GM10248 (cell line): ENCODE measurements around the gene VPS4B.
"Not testable (repeated sequence)": the region's sequence is repeated elsewhere in the genome, so short reads cannot be mapped to it uniquely, and the experiment has no call there.

Experiments used
- CTCF ChIA-PET: fragments of 300-600 bp; sonication (Branson Sonifier 250); formaldehyde crosslinking; extraction: SDS; loops from one replicate; lab custom pipeline; 2021; ENCODE audit warnings: antibody characterized with exemption; lab: Yijun Ruan, JAX
- POLR2A ChIA-PET: fragments of 350-650 bp; sonication (Branson Sonifier 250); formaldehyde crosslinking; extraction: SDS; loops from one replicate; lab custom pipeline; 2020; ENCODE audit warnings: antibody characterized with exemption; lab: Yijun Ruan, JAX
- DNase-seq: peaks from one replicate; pipeline ENCODE4 v3.0.0; 2012; ENCODE audit errors: extremely low spot score
- TF ChIP-seq, protein P1 (sequence below): IDR thresholded peaks from 2 replicates; pipeline ENCODE4 v1.5.1; 2012; ENCODE audit warnings: mild to moderate bottlenecking, low read depth; ENCODE audit errors: extremely low read depth, missing control alignments, control extremely low read depth

Gene VPS4B

DNA sequence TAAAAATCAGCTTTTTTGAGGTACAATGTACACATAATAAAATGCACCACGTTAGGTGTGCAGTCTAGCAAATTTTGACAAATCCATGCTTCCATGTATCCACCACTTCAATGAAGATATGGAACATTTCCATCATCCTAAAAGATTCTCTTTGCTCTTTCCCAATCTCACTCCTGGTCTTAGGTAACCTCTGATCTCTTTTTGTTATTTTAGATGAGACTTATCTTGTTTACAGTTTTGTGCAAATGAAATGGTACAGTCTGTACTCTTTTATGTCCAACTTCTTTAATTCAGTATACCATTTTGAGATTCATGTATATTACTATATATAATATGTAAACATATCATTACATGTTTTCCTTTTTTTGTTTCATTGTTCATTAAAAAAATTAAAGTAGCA is 38.1 kb upstream of the VPS4B start:
- ChIA-PET POLR2A (no interaction called here), CTCF (interaction anchor here (1.4 to 1.5 kb wide), 2 partner anchors 46 to 51 kb away, joined by 3 read pairs; no protein-coding TSS in a partner anchor)
- DNase-seq: no peak
- TF ChIP-seq, protein P1, sequence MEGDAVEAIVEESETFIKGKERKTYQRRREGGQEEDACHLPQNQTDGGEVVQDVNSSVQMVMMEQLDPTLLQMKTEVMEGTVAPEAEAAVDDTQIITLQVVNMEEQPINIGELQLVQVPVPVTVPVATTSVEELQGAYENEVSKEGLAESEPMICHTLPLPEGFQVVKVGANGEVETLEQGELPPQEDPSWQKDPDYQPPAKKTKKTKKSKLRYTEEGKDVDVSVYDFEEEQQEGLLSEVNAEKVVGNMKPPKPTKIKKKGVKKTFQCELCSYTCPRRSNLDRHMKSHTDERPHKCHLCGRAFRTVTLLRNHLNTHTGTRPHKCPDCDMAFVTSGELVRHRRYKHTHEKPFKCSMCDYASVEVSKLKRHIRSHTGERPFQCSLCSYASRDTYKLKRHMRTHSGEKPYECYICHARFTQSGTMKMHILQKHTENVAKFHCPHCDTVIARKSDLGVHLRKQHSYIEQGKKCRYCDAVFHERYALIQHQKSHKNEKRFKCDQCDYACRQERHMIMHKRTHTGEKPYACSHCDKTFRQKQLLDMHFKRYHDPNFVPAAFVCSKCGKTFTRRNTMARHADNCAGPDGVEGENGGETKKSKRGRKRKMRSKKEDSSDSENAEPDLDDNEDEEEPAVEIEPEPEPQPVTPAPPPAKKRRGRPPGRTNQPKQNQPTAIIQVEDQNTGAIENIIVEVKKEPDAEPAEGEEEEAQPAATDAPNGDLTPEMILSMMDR: no peak

DNA sequence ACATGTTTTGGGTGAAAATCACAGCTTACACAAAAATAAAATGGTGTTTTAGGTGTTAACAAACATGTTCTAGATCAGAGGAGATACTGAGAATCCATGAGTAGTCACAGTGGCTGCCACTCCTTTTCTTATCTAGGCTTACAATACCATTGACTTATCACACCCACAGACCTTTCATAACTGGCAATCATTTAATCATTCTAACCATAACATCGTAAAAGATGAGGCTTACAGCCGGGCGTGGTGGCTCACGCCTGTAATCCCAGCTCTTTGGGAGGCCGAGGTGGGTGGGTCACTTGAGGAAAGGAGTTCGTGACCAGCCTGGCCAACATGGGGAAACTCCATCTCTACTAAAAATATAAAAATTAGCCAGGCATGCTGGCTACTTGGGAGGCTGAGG is 35.7 kb upstream of the VPS4B start:
- CTCF ChIA-PET: interaction anchor here (1.7 to 2.0 kb wide), 2 partner anchors 16 to 18 kb away, joined by 5 read pairs; no protein-coding TSS in a partner anchor
- TF ChIP-seq, protein P1: no peak
- no peak for DNase-seq
- POLR2A ChIA-PET: no interaction called here

DNA sequence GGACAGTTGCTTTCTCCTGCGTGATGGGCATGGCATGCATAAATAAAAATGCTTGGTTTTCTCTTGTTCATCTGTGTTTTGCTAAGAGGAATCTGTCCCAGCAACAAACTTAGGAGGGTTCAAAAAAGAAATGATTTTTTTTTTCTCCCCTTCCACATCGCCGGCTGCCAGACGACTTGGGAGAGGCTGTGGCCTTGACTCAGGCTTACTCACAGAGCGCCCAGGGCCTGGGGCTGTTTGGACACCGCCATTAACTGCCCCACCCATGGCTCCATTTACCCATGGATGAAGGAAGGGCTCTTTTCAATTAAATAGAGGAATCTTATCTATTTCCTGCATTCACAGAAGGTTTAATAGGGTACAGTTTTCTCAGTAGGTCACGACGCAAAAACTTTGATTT is 32.2 kb upstream of the VPS4B start:
- ChIA-PET CTCF (interaction anchor here (1.2 kb wide), 1 partner anchor 16 kb away, joined by 3 read pairs; no protein-coding TSS in a partner anchor), POLR2A (no interaction called here)
- DNase-seq: no peak
- TF ChIP-seq, protein P1: no peak

DNA sequence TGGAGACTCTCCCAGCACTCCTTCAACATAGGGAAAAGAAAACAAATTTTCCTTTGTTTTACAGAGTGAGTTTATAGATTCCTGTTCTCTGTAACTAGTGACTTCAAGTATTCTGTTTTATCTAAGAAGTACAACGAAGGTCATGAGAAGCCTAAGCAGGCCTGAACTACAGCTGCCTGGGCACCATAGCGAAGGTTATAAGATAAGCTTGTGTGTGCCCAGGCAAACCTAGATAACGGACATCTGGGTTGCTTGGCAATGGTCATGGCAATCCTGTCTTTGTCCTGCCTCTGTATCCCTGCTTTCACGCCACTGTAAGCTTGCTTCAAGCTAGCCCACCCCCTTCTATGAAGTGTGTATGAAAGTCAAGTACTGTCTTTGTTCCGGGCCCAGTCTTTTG is 30.5 kb upstream of the VPS4B start:
- POLR2A ChIA-PET, DNase-seq: not testable (repeated sequence)
- CTCF ChIA-PET: interaction anchor here (1.5 kb wide), 1 partner anchor 14 kb away, joined by 4 read pairs; no protein-coding TSS in a partner anchor

DNA sequence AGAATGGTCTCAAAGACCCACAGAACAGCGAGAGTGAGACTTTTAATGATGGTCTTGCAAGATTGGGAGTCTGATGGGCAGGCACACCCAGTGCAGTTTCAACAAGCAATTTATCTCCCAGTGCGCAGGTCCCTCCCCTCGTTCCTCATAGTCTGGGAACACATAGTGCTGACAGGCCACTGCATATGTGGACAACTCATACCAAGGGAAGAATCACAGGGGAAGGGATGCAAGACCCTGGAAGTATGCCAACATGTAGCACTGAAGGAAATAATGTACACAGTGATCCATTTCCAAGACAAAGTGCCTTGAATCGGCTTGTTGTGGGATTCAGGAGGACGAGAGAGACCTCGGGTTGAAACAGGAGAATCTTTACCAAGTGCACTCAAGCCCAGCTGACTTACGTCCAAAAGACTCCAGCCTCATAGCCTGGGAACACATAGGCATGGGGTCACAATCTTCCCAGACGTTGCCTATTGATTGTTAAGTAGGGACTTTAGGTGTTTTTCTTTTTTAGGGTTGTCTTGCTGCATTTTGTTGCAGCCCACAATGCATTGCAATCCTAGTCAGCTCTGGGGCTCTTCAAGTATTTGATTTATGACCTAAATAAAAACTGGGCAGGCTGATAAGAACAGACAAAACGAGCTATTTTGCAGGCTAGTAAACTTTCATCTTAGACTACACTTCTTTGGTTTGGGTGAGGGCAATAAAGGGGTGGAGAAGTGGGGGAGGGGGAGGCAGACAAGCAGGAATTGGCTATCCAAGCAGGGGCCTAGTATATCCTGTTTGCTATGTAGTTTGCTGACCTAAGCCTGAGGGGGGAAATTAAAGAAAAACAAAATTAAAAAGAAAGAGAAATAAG is 29.8 kb upstream of the VPS4B start:
- TF ChIP-seq, protein P1: no peak
- POLR2A ChIA-PET: no interaction called here
- DNase-seq: no peak
- CTCF ChIA-PET: interaction anchor here (1.5 kb wide), 1 partner anchor 13 kb away, joined by 4 read pairs; no protein-coding TSS in a partner anchor

DNA sequence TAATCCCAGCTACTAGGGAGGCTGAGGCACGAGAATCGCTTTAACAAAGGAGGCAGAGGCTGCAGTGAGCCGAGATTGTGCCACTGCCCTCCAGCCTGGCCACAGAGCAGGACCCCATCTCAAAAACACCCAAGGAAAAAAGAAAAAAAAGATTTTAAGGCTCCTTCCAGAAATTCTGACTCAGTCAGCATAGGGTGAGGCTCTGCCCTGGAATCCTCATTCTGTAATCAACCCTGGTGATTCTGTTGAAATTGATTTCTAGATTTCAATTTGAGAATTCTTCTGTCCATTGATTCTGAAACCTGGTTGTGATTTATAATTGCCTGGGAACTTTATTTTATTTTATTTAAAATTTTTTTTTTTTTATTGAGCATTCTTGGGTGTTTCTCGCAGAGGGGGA is 27.1 kb upstream of the VPS4B start:
- TF ChIP-seq, protein P1: no peak
- ChIA-PET CTCF (no interaction called here), POLR2A (no interaction called here)
- no peak for DNase-seq

DNA sequence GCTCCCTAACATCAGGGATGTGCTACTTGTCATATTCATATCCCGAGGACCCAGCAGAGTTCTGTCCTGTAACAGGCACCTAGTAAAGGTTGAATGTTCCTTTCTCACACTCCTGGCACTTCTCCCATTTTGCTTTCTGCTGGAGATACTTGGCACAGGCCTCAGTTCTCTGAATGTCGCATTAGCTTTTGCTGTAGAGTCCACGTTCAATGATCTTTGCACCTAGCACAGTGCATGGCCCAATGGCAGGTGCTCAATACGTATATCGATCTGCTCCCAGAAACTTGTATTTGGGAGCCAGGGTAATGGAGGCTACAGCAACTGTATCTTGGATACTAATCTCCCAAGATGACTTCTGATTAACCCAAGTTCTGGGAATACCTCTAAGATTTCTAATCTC is 24.8 kb upstream of the VPS4B start:
- POLR2A ChIA-PET: no interaction called here
- TF ChIP-seq, protein P1: no peak
- no peak for DNase-seq
- CTCF ChIA-PET: interaction anchor here (1.0 to 1.8 kb wide), 6 partner anchors 7 to 431 kb away, joined by 3 to 7 read pairs (median 3); no protein-coding TSS in a partner anchor
